Measurements from ENCODE around the gene ANKRD44.

GRCh38 chr2:197263077-197263476 is 47.5 kb downstream of the ANKRD44 start:
- TF ChIP-seq, protein P1, sequence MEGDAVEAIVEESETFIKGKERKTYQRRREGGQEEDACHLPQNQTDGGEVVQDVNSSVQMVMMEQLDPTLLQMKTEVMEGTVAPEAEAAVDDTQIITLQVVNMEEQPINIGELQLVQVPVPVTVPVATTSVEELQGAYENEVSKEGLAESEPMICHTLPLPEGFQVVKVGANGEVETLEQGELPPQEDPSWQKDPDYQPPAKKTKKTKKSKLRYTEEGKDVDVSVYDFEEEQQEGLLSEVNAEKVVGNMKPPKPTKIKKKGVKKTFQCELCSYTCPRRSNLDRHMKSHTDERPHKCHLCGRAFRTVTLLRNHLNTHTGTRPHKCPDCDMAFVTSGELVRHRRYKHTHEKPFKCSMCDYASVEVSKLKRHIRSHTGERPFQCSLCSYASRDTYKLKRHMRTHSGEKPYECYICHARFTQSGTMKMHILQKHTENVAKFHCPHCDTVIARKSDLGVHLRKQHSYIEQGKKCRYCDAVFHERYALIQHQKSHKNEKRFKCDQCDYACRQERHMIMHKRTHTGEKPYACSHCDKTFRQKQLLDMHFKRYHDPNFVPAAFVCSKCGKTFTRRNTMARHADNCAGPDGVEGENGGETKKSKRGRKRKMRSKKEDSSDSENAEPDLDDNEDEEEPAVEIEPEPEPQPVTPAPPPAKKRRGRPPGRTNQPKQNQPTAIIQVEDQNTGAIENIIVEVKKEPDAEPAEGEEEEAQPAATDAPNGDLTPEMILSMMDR (IDR thresholded peaks at IDR 0.05; ENCODE audit: low read depth, low read length, poor library complexity, severe bottlenecking), result no peak
- no peak for TF ChIP-seq EZH2phosphoT487 (IDR thresholded peaks at IDR 0.05; ENCODE audit: borderline replicate concordance, low read length)

All from DOHH2 (cell line).